Measurements from ENCODE around the gene VWA7.

VWA7 gene

DNA sequence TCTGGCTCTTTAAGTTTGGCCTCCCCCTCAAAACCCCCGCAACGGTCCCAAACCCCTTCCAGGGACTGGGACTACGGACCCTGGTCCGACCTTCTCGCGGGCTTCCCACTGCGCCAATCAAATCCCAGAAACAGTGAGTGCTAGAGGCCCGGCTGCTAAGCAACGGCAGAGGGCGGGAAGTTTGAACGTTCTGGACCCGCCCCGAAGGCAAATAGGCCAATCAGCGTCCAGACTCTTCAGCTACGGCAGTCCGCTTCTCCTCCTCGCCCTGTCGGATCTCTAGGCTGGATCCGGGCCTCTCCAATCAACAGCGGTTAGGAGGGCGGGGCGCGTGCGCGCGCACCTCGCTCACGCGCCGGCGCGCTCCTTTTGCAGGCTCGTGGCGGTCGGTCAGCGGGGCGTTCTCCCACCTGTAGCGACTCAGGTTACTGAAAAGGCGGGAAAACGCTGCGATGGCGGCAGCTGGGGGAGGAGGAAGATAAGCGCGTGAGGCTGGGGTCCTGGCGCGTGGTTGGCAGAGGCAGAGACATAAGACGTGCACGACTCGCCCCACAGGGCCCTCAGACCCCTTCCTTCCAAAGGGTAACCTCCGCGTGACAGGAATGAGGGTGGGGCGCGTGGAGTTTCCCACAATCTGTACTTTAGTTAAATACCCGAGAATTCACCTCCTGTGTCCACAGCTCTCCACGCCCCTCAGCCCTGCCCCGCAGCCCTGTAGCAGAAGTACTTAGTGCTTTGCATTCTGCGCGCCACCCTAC, 37.3 kb downstream of the VWA7 start, which contains the start of gene MSH5:
TSS of gene MSH5 (plus strand) at position 367 of the 758 bp plus-strand sequence. CDS start 462 bp downstream, outside the sequence.
- peak within 1 kb of the TSS; percentile 89 for H3K4me2 ChIP-seq (ENCODE audit: low read length)

GRCh38 chr6:31737991-31738979, 38.8 kb downstream of the VWA7 start:
- Histone ChIP-seq H3K4me3 (ENCODE audit: low read depth, low read length, poor library complexity, severe bottlenecking) (peak overlapping the region; percentile 68), H3F3A (ENCODE audit: insufficient read depth, low read length) (0 out of 2 replicates have a peak, but pooled peaks cover 3% of the 10 kb centered on the region), H3K9me2 (ENCODE audit: low read depth, low read length) (no peaks in the 10 kb centered on the region), H3K4me1 (ENCODE audit: insufficient read depth, low read length, severe bottlenecking) (peaks cover 55% of the 10 kb centered on the region), H3K36me3 (ENCODE audit: insufficient read depth, low read length) (peaks cover 34% of the 10 kb centered on the region), H3K4me2 (ENCODE audit: low read length) (peak overlapping the region; percentile 79), H3K79me2 (ENCODE audit: insufficient read depth, low read length) (peaks cover 10% of the 10 kb centered on the region; the same call in 1 of the 2 replicates), H4K20me1 (ENCODE audit: insufficient read depth, low read length) (no peaks in the 10 kb centered on the region), H3K9me3 (ENCODE audit: low read length) (no peaks in the 10 kb centered on the region), H2AFZ (ENCODE audit: low read length) (no peak overlapping the region), H3K27ac (ENCODE audit: low read depth, low read length, poor library complexity, severe bottlenecking) (peak overlapping the region; percentile 94), H3K9ac (ENCODE audit: low read length) (peak overlapping the region; percentile 87), H3K27me3 (ENCODE audit: insufficient read depth, low read length) (no peaks in the 10 kb centered on the region)
- TF ChIP-seq, protein P1, sequence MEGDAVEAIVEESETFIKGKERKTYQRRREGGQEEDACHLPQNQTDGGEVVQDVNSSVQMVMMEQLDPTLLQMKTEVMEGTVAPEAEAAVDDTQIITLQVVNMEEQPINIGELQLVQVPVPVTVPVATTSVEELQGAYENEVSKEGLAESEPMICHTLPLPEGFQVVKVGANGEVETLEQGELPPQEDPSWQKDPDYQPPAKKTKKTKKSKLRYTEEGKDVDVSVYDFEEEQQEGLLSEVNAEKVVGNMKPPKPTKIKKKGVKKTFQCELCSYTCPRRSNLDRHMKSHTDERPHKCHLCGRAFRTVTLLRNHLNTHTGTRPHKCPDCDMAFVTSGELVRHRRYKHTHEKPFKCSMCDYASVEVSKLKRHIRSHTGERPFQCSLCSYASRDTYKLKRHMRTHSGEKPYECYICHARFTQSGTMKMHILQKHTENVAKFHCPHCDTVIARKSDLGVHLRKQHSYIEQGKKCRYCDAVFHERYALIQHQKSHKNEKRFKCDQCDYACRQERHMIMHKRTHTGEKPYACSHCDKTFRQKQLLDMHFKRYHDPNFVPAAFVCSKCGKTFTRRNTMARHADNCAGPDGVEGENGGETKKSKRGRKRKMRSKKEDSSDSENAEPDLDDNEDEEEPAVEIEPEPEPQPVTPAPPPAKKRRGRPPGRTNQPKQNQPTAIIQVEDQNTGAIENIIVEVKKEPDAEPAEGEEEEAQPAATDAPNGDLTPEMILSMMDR (IDR thresholded peaks at IDR 0.05; ENCODE audit: low read length): peak; percentile 35; the same call in 1 of the 2 replicates
- no peak for TF ChIP-seq EZH2 (IDR thresholded peaks at IDR 0.05; ENCODE audit: borderline replicate concordance, low read length)

More for the DNA sequence above, 37.3 kb downstream of the VWA7 start, which contains the start of gene MSH5:
- Histone ChIP-seq H3K36me3 (ENCODE audit: insufficient read depth, low read length) (peaks cover 33% of the 10 kb centered on the region), H4K20me1 (ENCODE audit: insufficient read depth, low read length) (no peaks in the 10 kb centered on the region), H3F3A (ENCODE audit: insufficient read depth, low read length) (0 out of 2 replicates have a peak, but pooled peaks cover 3% of the 10 kb centered on the region), H3K4me3 (ENCODE audit: low read depth, low read length, poor library complexity, severe bottlenecking) (peak within 1 kb of the TSS; percentile 68), H3K9me3 (ENCODE audit: low read length) (no peaks in the 10 kb centered on the region), H3K9me2 (ENCODE audit: low read depth, low read length) (no peaks in the 10 kb centered on the region), H3K4me1 (ENCODE audit: insufficient read depth, low read length, severe bottlenecking) (peaks cover 47% of the 10 kb centered on the region), H3K79me2 (ENCODE audit: insufficient read depth, low read length) (peaks cover 10% of the 10 kb centered on the region; the same call in 1 of the 2 replicates), H3K27ac (ENCODE audit: low read depth, low read length, poor library complexity, severe bottlenecking) (peak within 1 kb of the TSS; percentile 94), H2AFZ (ENCODE audit: low read length) (no peak within 1 kb of the TSS), H3K27me3 (ENCODE audit: insufficient read depth, low read length) (no peaks in the 10 kb centered on the region), H3K9ac (ENCODE audit: low read length) (peak within 1 kb of the TSS; percentile 87)
- TF ChIP-seq EZH2 (IDR thresholded peaks at IDR 0.05; ENCODE audit: borderline replicate concordance, low read length): no peak
- TF ChIP-seq, protein P1 (IDR thresholded peaks at IDR 0.05; ENCODE audit: low read length): no peak

DNA sequence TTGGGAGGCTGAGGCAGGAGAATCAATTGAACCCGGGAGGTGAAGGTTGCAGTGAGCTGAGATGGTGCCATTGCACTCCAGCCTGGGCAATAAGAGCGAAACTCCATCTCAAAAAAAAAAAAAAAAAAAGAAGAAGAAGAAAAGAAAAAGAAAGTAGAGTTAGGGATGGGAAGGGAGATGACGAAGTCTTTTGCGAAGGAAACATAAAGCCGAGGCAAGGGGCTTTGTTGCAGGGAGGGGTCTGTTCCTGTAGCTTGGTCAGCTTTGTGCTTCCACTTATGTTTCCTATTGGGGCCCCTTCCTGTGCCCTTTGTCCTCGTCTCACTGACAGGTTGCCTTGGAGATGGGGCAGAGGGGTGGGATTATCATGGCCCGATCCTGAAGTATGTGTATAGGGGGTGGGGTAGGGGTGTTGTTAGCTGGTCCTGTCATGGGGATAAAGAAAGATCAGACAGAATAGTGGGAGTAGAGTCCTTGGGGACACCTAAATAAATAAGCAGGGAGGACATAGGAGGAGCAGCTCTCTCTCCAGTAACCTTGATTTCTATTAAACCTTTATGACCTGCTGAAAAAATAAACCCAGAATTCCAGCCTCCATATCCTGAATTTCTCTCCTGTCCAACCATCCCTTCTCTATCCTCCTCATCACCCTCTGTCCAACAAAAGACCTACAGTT, 39.7 kb downstream of the VWA7 start:
- Histone ChIP-seq H3K27me3 (ENCODE audit: insufficient read depth, low read length) (no peaks in the 10 kb centered on the region), H3K9me3 (ENCODE audit: low read length) (no peaks in the 10 kb centered on the region), H3K79me2 (ENCODE audit: insufficient read depth, low read length) (peaks cover 10% of the 10 kb centered on the region; the same call in 1 of the 2 replicates), H2AFZ (ENCODE audit: low read length) (no peak overlapping the region), H3K9ac (ENCODE audit: low read length) (peak overlapping the region; percentile 87), H3K4me3 (ENCODE audit: low read depth, low read length, poor library complexity, severe bottlenecking) (peak overlapping the region; percentile 68), H3K4me2 (ENCODE audit: low read length) (peak overlapping the region; percentile 79), H3K36me3 (ENCODE audit: insufficient read depth, low read length) (peaks cover 31% of the 10 kb centered on the region), H3F3A (ENCODE audit: insufficient read depth, low read length) (0 out of 2 replicates have a peak, but pooled peaks cover 3% of the 10 kb centered on the region), H3K4me1 (ENCODE audit: insufficient read depth, low read length, severe bottlenecking) (peaks cover 55% of the 10 kb centered on the region), H4K20me1 (ENCODE audit: insufficient read depth, low read length) (no peaks in the 10 kb centered on the region), H3K9me2 (ENCODE audit: low read depth, low read length) (no peaks in the 10 kb centered on the region), H3K27ac (ENCODE audit: low read depth, low read length, poor library complexity, severe bottlenecking) (peak overlapping the region; percentile 94)
- no peak for TF ChIP-seq EZH2 (IDR thresholded peaks at IDR 0.05; ENCODE audit: borderline replicate concordance, low read length)
- TF ChIP-seq, protein P1 (IDR thresholded peaks at IDR 0.05; ENCODE audit: low read length): no peak

Data from OCI-LY1 (cell line).